Right forelimb (tissue), 1 donor: ENCODE measurements around the gene TAF3.

Experiments used
- DNase-seq: peaks from one replicate; pipeline ENCODE4 v3.0.0-alpha.2; 2018

Gene TAF3

DNA sequence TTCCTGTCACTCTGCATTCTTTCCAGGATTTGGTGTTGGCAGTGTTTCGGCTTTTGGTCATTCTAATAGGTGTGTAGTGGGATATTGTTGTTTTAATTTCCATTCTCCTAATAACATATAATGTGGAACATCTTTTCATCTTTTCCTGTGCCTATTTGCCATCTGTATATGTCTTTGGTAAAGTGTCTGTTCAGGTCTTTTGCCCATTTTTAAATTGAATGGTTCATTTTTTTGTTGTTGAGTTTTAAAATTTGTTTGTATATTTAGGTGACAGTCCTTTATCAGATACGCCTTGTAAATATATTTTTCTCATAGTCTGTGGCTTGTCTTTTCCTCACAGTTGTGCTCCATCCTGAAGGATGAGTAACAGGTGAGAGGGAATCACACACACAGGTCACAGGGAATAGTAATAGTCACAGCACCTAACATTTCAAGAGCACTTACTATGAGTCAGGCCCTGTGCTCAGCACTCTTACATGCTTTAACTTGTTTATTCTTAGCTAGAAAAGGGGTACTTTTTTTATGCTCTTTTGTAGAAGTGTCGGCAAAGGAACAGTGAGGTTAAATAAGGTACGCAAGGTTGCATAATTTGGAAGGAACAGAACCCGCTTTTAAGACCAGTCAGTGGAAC lies 119.1 kb downstream of the TAF3 start:
- DNase-seq: no peak

DNA sequence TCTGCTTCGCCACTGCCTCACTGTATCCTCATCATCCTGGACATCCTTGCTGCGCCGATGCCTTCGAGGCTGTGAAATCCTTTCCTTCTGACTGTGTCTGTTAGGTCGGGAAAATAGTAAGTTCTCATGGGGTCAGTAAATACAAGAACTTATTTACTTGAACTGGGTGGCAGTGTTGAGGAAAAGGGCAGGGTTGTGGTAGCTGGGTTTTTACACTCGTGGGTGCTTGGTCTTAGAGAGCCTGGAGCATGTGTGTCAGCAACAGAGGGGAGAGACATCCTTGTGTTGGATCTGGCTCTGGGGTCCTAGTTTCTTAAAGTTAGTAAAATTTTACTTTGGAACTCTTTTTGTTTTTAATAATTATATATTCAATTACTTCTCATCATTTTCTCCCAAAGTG lies 123.3 kb downstream of the TAF3 start:
- no peak for DNase-seq

DNA sequence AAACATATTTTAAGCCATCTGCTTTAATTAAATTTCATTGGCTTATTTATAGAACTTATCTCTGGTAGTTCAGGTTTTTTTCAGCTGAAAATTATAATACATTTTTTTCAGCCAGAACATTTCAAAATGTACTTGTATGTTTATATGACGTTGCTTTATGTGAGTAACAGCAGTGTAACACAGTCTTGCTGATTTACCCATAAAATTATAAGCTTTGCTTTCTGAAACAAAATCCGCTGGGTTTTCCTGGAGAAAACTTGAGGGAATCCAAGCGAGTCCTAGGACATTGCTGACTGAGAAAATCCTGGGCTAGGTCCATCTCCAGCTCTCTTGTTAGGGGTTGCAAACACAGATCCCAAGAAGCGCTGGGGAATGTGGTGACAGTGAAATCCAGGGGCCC lies 124.0 kb downstream of the TAF3 start:
- DNase-seq: no peak

DNA sequence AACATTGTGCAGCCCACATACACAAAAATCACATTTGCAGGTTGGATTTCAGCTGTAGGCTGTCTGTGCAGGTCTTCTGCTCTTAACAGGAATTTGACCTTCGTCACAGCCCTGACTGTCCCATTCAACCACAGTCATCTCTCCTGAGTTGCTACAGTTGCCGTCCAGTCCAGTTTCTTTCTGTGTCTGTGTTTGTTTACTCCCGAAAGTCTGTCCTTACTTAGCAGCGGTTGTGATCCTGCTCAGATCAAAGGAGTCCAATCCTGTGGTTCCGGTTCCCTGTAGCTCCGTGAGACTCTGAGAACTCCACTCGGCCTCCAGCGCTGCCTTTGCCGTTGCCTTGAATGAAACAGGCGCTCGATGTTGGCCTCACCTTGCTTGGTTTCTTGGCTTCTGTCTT lies 124.6 kb downstream of the TAF3 start:
- DNase-seq: no peak

DNA sequence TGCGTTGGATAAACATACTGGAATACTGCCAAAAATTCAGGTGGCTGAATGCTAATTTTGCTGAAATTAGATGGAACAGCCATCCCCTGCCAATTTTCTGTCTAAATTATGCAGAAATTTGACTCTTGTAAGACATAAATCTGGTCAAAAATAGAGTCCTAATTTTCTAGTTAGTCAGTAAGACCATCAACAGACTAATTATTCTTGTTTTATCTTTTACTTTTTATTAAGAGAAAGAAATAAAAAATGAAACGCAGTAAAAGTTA lies 125.8 kb downstream of the TAF3 start:
- DNase-seq: no peak

DNA sequence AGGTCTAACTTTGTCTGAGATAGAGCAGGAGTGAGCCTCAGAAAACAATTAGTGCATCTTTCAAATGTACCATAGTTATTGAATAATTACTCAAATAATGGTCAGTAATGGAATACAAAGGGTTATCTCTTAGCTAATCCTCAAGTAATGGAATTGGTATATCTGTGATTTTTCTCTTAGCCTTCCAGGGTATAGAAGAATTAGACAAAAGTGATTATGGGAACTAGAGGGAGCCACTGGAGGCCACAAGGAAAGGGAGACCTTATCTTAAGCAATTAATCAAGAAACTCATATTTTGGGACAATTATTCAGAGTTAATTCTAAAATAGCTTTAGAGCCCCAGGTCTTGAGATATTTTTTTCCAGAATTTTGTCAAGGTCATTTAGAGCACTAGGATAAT lies 126.2 kb downstream of the TAF3 start:
- no peak for DNase-seq

DNA sequence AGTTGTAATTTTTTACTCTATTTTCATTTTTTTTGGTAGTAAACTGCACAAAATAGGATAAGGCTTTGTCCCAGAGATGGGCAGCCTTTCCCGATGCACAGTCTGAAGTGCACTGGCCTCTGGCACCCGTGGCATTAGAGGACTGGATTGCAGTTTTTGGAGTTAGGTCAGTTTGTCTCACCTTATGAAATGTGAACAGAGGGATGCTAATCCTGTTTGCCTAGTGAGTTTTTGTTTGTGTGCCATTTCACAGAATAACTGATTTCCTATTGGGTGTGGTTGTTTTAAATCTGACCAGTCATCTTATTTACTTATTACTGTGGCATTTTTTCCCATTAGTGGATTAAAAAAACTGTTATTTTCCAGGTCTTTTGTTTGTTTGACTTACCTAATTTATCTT lies 126.7 kb downstream of the TAF3 start:
- no peak for DNase-seq

DNA sequence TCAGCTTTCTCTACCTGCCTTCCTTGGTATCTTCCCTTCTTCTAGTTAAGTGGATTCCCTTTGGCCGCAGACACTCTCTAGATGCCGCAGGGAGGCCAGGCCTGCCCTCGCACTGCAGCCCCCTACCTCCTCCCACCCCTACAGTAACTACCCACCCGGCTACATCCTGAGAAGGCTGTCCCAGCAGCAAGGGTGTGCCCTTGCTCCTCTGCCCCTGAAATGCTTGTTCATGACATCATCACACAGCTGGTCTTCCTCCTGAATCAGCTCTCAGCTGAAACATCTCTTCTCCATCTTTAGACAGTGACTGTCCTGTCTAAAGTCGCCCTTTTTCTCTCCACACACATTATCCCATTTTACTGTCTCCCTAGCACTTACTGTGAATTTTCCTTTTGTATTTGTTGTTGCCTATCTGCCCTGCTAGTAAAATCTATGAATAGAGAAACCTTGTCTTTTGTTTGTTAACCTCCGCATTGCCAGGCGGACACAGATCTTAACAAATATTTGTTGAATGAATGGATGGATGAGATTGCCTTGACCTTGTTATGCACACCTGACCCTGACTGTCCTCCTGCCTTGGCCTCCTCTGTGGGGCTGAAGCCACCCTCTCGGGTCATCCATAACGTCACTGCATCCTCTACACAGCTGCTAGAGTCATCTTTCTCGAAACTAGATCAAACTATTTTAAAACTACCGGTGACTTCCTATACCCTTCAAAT lies 127.3 kb downstream of the TAF3 start:
- no peak for DNase-seq

DNA sequence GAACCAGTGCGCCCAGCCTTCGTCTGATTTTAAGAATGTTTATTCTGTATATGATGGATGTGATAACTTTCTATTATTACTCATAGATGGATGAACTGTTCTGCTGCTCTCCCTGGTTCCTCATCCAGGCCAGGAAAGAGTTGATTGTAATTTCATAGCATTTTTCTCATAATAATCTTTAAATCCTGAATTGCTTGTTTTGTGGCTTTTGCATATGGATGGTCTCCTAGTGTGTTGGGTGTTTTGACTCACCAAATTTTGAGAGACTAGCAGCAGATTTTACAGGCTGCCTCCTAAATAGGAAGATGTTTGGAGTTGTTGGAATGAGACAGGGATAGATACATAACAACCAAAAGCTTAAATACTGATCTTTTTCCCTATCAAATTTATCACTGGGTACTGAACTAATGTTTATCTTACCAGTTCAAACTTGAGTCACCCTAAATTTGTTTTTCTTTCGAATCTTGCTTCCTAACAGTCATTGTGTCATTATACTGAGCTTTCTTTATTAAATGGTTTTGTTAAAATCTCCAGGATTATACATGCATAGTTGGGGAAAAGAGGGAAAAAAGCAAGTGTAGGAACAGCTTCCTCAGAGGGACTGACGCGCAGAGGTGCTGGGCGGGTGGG lies 130.2 kb downstream of the TAF3 start:
- no peak for DNase-seq

DNA sequence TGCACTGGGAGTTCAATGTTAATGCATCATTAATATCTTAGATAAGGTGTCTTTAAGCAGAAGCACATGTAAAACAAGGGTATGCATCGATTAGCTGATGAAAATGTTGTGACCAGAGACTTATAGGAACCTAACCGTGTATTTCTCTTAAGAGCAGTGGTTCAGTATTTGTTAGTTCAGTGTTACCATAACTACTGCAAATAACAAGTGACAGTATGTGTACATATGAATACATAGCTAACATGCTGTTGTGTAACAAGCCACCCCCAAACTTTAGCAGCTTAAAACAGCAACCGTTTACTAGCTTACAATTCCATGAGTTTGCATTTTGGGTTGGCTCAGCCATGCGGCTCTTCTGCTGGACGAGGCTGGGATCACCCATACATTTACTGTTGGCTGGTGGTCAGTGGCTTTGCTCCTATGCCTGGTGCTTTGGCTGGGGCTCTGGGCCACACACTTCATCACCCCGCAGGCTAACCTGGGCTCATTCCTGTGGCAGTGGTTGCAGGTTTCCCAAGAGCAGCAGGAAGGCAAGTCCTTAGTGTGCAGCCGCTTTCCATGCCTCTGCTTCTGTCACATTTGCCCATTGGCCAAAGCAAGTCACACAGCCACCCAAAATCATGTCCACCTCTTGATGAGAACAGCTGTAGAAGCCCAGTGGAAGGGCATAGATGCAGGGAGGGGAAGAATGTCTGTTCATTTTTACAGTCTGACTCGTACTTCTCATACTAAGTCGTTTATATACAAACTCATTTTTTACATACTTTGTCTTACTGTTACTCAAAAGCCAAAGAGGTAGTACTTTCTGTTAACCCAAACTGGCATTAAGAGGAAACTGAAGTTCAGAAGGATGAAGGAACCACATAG lies 132.9 kb downstream of the TAF3 start:
- DNase-seq: no peak

DNA sequence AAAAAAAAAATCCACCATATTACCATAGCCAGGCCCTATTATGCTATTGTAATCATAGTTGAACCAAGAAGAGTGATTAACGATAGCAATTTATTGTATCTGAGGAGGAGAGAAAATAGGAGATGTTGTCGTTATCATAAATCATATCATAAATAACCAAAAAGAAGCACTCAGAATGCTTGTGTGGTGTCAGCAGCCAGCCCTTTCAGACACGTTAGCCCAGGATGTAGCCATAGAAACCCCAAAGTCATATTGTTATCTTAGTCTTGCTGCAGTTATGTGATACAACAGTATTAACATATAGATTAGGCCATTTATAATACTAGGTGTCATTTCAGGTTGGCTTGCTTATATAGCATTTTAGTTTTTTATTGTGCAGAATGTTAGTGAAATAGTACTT lies 134.0 kb downstream of the TAF3 start:
- DNase-seq: no peak

DNA sequence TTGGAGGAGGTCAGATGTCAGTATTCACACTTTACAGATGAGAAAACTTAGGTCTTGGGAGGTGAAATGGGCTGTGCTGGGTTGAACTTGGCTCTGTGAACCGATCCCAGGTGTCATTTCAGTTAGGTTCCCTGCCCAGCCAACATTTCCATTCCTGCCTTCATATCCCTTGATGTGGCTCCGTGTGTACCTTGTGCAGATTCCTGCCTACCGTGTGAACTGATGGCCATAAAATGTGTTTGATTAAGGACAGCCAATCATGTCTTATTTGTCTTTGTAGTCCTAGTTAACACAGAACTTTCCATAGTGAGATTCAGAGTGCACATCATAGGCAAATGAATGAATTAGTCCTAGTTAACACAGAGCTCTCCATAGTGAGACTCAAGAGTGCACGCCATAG lies 135.1 kb downstream of the TAF3 start:
- no peak for DNase-seq

DNA sequence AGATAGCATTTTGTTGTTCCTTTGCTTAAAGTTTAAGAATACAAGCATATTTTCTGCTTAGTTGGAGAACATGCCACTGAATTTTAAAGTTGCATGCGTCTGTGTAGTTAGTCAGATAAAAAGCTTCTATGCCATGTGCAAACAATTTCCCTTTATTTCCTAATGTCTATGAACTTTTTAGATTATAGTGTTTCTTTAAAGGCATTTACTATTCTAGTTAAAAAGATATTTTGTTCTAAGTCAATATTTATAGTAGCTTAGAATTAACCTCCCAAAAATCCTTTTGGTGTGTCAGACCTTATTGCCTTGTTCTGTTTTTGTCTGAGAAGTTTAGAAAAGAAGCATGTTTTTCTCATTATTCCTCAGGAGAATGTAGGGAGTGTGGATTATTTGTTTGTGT lies 137.1 kb downstream of the TAF3 start:
- no peak for DNase-seq

DNA sequence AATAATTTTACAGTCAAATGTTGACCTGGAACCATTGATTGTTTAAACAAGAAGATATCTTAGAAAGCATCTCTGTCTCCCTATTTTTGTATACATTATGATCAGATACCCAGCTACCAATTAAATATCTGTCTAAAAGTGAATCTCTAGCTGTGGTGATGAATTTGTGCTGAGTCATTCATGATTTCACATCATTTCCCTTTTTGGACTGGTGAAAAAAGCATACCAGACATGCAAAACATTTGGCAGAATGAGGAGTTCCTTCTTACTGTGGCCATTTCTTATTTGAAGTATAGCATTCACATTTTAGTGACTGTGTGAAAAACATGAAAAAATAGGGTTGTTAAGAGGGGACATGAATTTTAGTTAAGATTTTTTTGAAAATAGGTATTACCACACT lies 138.2 kb downstream of the TAF3 start:
- no peak for DNase-seq

DNA sequence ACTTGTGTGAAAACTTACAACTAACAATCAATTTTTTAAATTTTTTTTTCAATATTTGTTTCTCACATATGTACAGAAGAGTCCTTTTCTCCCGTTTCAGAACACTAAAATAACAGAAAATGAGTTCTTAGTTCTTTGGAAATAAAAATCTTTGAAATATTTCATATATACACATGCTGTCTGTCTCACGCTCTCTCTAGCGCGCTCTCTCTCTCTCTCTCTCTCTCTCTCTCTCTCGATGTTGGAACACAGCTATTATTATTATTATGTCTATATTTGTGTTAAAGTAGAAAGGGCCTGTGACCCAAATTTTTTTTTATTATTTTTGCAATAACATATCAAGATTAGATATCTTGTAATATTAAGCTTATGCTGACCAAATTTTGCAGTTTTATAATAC lies 139.3 kb downstream of the TAF3 start:
- no peak for DNase-seq

DNA sequence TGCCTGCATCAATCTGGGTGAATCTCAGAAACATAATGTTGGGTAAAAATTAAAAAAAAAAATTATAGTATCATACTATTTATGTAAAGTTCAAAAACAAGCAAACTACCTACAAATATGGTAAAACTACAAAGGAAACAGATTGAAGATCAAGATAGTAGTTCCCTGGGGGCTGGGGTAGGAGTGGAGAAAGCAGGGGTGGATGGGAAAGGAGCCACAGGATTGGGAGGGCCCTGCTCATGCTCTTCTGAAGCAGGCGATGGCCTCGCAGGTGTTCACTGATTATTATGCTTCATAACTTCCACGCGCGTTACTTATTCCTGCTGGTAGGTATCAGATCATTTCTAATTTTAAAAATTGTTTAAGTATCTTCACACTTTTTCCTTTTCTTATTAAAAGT lies 140.1 kb downstream of the TAF3 start:
- no peak for DNase-seq

DNA sequence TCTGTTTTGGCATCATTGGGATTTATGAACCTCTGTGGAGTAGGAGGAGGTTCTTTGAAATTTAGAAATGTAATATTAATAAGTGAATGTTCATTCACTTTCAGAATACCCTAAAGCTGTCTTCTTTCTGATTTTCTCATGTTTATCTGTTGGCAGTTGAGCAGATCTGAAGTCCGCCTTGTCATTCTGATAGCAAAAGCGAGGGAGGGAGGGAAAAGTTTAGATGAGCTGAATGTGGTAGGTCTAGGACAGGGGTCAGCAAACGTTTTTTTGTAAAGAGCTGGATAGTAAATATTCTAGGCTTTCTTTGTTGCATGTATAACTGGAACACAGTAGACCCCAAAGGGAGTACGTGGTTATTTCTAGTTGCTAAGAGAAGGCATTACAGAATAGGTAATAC lies 141.8 kb downstream of the TAF3 start:
- DNase-seq: no peak

DNA sequence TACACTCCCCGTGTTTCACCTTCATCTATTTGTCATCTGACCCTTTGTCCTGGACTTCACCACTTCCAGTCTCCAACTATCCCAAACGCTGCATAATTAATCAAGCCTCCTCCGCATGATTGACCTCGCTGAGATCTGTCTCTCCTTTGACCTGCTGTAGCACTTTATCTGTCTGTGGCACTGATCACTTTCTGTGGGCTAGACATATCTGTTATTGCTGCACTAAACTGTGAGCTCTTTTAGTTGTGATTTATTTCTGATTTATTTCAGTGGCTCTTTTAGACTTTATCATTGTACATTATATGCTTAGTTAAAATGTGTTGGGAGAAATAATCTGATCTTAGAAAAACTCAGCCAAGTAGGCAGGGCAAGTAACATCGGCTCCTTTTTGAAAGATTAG lies 144.3 kb downstream of the TAF3 start:
- DNase-seq: no peak

DNA sequence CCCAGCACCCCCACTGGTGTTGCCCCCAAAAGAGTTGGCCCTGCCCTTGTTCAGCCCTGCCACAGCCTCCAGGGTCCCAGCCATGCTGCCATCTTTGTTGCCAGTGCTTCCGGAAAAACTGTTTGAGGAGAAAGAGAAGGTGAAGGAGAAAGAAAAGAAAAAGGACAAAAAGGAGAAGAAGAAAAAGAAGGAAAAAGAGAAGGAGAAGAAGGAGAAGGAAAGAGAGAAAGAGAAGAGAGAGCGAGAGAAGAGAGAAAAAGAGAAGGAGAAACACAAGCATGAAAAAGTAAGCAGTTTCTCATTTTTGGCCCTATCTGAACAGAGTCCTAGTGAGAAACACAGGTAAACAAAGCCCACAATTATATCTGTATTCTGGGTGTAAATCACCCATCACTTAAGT lies 147.2 kb downstream of the TAF3 start:
- no peak for DNase-seq

DNA sequence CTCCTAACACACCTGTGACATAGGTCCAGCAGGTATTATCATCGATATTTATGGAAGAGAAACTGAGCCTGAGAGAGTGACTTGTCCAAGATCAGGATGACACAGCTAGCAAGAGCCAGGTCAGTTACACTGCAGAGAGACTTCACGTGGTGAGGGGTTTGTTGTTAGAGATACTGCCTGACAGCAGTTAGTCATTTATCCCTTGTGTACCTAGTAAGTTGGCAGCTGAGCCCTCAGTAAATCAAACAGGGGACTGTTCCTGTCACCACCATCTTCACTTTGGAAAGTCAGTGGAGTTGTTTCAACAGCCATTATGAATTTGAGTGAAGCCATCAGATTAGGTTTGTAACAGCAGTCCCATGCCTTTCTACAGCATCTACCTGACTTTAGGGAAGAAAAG lies 148.7 kb downstream of the TAF3 start:
- no peak for DNase-seq

DNA sequence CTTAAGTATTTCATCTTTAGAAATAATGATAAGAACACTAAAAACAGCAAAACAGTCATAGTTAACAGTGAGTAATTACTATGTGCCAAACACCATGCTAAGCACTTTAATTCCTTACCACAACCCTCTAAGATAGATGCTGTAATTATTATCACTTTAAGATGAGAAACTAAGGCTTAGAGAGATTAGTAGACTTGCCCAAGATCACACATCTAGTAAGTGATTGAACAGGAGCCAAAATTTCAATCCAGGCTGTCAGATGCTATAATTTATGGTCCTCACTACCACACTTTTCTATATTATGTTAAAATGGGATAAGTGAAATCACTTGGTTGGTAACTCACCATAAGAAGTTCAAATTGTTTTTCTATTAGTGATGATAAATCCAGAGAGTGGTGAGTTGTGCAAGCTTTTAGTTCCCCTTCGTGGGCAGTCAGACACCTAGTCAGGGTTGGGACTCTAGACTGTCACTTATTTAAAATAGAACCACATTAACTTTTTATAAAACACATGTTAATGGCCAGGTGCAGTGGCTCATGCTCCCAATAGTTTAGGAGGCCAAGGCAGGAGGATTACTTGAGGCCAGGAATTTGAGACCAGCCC lies 150.3 kb downstream of the TAF3 start:
- DNase-seq: no peak

DNA sequence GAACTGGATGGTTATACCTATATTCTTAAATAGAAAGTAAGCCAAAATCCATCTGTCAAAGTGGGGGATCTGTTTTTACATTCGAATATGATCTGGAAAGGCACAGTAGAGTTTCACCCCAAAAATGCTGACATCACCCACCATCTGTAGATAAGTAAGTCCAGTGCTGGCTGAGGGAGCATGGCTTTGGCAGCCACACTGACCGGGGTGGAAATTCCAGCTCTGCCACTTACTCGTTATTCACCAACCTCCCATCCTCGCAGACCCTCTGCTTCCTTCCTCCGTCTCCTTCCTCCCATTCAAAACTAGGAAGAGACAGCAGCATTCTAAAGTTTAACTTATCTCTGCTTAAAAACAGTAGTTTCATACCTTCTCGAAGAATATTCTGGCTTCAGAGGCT lies 151.3 kb downstream of the TAF3 start:
- DNase-seq: no peak

DNA sequence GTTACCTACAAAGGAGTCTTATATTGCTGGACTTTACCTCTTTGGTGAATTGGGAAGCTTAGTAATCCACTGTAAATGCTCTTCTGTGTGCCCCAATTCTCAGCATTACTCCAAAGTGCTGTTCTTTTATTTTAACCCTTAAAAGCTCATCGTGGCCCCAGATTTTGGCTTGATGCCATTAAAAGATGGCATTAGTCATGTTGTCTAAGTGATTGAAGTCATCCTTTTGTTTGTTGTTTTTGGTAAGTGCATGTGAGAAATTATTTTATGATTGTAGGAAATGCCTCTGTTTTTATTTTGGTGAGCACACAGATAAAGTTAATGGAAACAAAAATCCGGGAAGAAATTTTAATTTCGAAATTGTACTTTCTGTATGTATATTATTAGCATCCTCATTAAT lies 153.6 kb downstream of the TAF3 start:
- no peak for DNase-seq

DNA sequence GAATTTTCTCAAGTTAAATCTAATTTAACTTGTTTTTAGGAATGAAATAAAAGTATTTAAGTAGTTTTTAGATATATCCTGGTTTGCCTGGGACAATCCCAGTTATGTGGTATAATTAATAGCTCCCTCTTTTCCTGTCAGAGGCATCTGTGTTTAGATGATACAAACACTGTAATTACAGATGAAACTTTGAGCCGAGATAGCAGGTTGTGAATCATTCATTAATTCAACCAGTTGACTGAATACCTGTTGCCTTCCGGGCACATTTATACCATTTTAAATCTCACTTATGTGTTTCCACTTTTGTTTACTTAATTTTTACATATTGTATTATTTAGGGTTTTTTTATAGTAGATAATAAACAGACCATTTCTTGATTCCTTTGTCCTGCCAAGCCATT lies 154.1 kb downstream of the TAF3 start:
- no peak for DNase-seq
